NCI-H2227 treated with DMSO at 0.1 percent for 48 hours (cell line): ENCODE results near the gene GUCY2D.

Experiments used
- DNase-seq: peaks from one replicate; lab custom pipeline; 2025; lab: John Stamatoyannopoulos, UW

GUCY2D gene

GRCh38 chr17:7992516-7992915, 9.9 kb upstream of the GUCY2D start:
- DNase-seq, result no peak

DNA sequence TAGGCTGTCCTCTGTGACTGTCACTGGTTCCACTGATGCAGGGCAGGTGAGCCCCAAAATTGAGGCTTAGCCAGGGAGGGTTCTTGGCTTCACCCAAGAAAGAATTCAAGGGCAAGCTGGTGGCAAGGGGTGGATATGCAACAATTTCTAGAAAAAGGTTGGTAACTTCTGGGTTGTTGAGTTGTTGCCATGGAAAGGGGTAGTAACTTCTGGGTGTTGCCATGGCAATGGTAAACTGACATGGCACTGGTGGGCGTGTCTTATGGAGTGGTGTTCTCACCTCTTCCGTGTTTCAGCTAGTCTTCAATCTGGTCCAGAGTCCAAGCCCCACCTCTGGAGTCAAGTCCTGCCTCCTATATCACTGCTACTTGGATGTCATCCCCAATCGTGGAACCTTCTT, 9.5 kb upstream of the GUCY2D start:
- no peak for DNase-seq

DNA sequence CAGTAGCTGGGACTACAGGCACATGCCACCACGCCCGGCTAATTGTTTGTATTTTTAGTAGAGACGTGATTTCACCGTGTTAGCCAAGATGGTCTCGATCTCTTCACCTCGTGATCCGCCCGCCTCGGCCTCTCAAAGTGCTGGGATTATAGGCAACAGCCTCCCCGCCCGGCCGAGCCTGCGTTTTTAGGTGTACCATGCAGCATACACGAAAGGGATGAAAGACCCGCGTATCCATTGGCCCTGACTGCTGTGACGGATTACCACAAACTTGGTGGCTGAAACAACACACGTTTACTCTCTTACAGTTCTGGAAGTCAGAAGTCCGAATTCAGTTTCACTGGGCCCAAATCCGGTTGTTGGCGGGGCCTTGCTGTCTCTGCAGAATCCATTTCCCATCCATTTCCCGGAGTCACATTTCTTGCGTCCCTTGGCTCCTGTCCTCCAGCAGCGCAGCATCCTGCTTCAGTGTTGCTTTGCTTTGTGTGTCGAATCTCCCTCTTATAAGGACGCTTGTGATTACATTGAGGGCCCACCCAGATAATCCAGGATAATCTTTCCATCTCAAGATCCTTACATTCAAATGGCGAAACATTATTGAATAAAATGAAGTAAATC, 8.3 kb upstream of the GUCY2D start:
- DNase-seq, result no peak

GRCh38 chr17:7995724-7996123, 6.7 kb upstream of the GUCY2D start:
- DNase-seq, result no peak

GRCh38 chr17:7997186-7997585, 5.2 kb upstream of the GUCY2D start:
- peak; percentile 33 for DNase-seq

- no peak for DNase-seq
Observed at GRCh38 chr17:8002721-8003593, 542 bp downstream of the GUCY2D start.

GRCh38 chr17:8003594-8004181, 1.3 kb downstream of the GUCY2D start:
- DNase-seq, result no peak

DNA sequence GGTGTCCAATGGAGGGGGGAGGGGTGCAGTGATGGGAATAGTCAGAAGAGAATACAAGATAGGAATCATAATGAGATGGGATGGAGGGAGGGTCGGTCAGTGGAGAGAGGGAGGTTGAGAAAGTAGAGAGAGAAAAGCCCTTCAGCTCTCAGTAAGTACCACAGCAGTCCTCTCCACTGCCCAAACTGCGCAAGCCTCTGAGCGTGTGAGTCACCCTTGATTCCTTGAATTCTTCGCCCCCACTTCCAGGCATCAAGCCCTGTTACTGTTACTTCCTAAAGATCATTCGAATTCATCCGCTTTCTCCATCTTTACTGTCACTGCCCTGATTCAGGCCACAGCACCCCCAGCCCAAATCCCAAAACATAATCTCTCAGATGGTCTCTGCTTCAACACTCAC, 2.5 kb downstream of the GUCY2D start:
- no peak for DNase-seq

- no peak for DNase-seq
Observed at GRCh38 chr17:8005357-8005756, 2.9 kb downstream of the GUCY2D start.

DNA sequence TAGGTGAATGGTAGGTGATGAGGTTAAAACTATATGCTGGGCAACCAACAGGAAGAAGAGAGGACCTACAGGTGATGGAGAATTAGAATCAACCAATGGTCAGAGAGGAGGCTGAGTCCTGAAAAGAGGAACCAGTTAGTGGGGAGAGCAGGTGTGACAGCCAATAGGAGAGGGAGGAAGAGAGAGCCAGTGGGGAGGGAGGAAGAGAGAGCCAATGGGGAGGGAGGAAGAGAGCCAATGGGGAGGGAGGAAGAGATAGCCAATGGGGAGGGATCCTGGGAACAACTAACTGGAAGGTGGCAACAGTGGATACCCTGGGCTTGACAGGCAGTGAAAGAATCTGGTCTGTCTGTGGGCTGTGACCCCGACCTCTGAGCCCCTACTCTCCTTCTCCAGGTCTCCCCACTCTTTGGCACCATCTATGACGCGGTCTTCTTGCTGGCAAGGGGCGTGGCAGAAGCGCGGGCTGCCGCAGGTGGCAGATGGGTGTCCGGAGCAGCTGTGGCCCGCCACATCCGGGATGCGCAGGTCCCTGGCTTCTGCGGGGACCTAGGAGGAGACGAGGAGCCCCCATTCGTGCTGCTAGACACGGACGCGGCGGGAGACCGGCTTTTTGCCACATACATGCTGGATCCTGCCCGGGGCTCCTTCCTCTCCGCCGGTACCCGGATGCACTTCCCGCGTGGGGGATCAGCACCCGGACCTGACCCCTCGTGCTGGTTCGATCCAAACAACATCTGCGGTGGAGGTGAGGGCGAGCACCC, 3.7 kb downstream of the GUCY2D start:
- DNase-seq, result no peak

DNA sequence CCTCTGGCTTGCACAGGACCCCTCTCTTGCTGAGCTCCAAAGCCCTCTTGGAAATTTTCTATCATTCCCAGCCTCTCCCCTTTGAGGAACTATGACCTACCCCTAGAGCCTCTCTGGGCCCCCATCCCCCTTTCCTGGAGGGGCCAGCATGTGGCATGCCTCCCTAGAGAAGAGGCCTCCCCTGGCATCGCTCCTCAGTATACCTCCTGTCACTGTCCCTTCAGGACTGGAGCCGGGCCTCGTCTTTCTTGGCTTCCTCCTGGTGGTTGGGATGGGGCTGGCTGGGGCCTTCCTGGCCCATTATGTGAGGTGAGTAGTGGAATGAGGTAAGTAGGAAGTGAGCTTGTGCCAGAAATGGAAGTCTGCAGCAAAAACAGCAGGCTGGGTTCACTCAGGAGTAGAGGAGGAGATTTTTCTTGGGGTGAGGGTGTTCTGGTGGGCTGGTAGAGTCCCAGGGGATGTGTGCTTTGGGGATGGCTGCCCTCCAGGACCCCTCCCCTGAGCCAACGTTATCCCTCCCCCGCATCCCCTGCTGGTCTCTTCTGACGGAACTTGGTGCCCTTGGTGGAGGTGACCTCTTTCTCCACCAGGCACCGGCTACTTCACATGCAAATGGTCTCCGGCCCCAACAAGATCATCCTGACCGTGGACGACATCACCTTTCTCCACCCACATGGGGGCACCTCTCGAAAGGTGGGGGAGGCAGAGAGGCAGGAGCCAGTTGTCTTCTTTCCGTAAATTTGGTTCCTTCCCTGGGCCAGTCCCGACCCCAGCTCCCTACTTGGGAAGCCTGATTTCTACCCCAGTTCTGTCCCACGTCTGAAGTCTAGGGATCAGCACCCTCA, 4.6 kb downstream of the GUCY2D start:
- no peak for DNase-seq

GRCh38 chr17:8007836-8008235, 5.4 kb downstream of the GUCY2D start:
- no peak for DNase-seq

DNA sequence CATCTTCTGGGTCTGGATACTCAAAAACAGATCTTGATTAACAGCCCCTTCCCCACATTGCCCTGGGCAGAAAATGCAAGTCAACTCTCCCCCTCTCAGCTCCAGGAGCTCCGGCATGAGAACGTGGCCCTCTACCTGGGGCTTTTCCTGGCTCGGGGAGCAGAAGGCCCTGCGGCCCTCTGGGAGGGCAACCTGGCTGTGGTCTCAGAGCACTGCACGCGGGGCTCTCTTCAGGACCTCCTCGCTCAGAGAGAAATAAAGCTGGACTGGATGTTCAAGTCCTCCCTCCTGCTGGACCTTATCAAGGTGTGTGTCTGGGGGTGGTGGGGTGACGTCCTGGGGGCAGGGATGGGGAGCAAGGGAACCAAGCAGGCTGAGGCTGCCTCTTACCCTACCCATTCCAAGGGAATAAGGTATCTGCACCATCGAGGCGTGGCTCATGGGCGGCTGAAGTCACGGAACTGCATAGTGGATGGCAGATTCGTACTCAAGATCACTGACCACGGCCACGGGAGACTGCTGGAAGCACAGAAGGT, 9.7 kb downstream of the GUCY2D start:
- no peak for DNase-seq

GRCh38 chr17:8012996-8013640, 10.7 kb downstream of the GUCY2D start:
- no peak for DNase-seq

DNA sequence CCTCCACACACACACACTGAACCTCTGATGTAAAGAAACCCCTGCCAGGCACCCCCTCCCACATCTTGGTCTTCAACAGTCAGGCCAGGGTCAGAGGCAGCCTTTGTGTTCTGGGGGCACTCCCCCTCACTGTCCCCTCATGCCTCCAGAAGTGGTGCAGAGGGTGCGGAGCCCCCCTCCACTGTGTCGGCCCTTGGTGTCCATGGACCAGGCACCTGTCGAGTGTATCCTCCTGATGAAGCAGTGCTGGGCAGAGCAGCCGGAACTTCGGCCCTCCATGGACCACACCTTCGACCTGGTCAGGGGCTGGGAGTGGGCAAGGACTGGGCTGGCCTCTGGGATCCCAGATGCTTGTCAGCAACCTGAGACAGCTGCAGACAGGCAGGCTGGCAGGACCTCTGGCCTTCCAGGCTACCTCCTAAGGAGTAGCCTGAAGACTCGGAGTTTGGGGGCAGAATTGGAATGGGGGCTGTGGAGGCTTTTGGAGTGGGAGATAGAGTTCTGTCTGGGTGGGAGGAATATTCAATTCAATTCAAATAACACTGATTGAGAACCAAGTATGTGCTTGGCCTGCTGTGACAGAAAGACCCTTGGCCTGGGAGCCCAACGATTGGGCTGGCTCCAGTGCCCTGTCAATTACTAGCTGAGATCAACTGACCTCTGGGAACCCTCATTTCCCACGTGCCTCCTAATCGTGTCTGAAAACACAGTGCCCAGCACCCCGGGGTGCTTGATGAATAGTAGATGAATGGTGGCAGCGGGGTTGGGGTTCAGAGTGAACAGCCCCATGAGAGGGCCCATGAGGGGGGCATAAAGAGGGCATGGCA, 11.5 kb downstream of the GUCY2D start:
- DNase-seq, result no peak

DNA sequence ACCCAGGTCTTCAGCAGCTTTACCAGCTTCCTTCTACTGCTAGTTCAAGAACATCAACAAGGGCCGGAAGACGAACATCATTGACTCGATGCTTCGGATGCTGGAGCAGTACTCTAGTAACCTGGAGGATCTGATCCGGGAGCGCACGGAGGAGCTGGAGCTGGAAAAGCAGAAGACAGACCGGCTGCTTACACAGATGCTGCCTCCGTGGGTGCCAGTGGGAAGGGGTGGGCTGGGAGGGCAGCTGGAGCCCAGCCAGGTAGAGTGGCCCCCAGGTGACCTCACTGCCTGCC, 12.1 kb downstream of the GUCY2D start:
- no peak for DNase-seq

DNA sequence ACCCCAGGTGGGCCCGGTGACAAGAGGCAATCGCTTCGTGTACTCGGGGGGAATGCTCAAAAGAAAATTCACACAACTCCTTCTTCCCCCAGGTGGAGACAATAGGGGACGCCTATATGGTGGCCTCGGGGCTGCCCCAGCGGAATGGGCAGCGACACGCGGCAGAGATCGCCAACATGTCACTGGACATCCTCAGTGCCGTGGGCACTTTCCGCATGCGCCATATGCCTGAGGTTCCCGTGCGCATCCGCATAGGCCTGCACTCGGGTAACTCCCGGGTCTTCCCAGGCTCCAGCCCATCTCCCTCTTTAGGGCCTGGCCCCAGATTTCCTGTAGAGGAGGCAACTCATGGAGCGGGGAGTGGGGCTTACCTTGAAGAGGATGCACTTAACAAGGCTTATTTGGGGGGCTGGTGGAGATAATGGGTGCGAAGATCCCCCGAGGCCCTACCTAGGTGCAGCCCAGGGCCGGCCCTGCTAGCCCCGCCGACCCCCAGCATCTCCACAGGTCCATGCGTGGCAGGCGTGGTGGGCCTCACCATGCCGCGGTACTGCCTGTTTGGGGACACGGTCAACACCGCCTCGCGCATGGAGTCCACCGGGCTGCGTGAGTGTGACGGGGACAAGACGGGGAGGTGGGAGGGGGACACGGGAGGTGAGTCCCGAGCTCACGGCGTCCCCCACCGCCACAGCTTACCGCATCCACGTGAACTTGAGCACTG, 13.0 kb downstream of the GUCY2D start:
- no peak for DNase-seq

DNA sequence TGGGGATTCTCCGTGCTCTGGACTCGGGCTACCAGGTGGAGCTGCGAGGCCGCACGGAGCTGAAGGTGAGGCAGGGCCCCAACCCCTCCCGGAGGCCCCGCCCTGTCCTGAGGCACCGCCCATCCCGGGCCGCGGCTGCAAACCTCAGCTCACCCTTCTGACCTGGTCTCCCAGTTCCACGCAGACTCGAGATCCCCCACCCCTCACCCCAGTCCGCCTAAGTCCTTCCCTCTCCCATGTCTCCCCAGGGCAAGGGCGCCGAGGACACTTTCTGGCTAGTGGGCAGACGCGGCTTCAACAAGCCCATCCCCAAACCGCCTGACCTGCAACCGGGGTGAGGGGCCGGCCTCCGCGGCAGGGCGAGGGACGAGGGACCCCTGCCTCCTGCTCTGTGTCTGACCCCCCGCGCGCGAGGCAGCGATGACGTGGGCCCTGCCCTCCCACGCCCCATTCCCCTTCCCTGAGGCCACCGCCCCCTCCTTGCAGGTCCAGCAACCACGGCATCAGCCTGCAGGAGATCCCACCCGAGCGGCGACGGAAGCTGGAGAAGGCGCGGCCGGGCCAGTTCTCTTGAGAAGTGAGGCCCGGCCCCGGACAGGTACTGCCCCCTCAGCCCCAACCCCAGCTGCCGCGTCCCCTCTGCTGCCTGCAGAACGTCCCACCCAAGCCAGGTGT, 13.7 kb downstream of the GUCY2D start:
- no peak for DNase-seq
